ENCODE data around the gene LRBA.

Gene LRBA

GRCh38 chr4:150381036-150381435, 634.0 kb downstream of the LRBA start:
- TF ChIP-seq CTCF (conservative IDR thresholded peaks at IDR 0.05), result no peak
- no peak overlapping the region for H3K27ac ChIP-seq

- TF ChIP-seq CTCF (conservative IDR thresholded peaks at IDR 0.05), result no peak
- H3K27ac ChIP-seq, result no peak overlapping the region
These were observed 635.6 kb downstream of the LRBA start for GRCh38 chr4:150379454-150379853.

GRCh38 chr4:150375025-150375424, 640.1 kb downstream of the LRBA start:
- no peak overlapping the region for H3K27ac ChIP-seq
- no peak for TF ChIP-seq CTCF (conservative IDR thresholded peaks at IDR 0.05)

GRCh38 chr4:150371869-150372268, 643.2 kb downstream of the LRBA start:
- TF ChIP-seq CTCF (conservative IDR thresholded peaks at IDR 0.05), result no peak
- H3K27ac ChIP-seq, result no peak overlapping the region

- no peak for TF ChIP-seq CTCF (conservative IDR thresholded peaks at IDR 0.05)
- no peak overlapping the region for H3K27ac ChIP-seq
These were observed 645.4 kb downstream of the LRBA start for GRCh38 chr4:150369434-150370380.

- H3K27ac ChIP-seq, result no peak overlapping the region
- TF ChIP-seq CTCF (conservative IDR thresholded peaks at IDR 0.05), result no peak
These were observed 646.4 kb downstream of the LRBA start for GRCh38 chr4:150368667-150369066.

GRCh38 chr4:150367326-150367725, 647.8 kb downstream of the LRBA start:
- TF ChIP-seq CTCF (conservative IDR thresholded peaks at IDR 0.05), result no peak
- H3K27ac ChIP-seq, result no peak overlapping the region
